Stimulated activated CD4-positive, alpha-beta T cell treated with anti-CD3 and anti-CD28 coated beads, TNF-alpha, amount 100 ng/mL, for 1 hour (primary cell): ENCODE data around the gene NDUFAF7.
"Not testable (repeated sequence)": the region's sequence is repeated elsewhere in the genome, so short reads cannot be mapped to it uniquely, and the experiment has no call there.

Experiments used
- DNase-seq, 3 donors: peaks; one replicate each; pipeline ENCODE4 v3.0.0-alpha.2; 2020; ENCODE audit warnings: low read depth in 3 of 3, low spot score in 1 of 3

NDUFAF7 gene

DNA sequence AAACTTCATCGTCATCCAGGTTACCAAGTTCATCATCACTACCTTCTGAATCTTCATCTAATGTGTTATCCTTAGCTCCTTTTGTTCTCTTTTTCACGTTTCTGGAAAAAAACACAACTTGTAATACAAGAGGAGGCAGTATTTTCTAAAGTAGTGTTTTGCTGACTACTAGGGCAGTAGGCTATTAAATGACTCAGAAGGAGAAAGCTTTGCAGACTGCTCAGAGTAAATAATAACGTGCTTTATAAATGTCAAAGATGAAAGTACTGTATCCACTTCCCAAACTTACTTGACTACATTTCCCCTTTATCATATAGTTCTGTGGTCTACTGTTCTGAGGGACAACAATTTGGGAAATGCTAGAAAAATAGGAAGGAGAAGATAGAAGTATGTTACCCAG, 19.5 kb upstream of the NDUFAF7 start:
- DNase-seq, result no peak

DNA sequence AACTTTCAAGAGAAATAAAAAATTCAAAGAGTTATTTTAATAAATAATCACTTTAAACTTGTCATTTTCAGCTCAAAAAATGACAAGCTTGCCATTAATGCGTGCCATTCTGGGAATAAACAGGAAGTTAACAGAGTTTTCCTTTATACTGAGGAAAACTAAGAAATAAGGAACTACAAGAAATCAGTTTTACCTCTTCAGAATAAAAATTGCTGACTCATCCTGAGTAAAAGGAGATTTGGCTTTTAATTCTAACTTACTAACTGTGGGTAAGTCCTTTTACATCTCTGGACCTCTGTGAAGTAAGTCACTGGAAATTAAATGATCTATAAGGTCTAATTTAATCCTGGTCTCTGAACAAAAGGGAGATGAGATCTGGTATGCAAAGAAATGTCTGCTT, 16.2 kb upstream of the NDUFAF7 start:
- no peak for DNase-seq

DNA sequence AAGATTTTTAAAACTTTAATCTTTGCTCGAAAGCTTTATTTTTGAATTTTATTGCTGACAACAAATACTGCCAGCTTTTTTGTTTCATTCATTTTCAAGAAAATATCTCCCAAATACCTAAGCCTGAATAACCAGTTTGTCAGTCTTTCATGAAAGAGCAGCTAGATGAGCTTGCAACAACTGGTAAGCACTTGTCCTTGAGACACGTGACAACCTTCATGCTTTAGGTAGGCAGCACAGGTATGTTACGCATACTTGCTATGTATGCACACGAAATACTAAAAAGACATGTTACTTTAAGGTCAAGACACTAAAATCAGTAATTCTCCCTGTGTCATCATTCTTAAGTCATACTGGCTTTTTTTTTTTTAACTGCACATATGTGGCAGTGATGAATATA, 12.4 kb upstream of the NDUFAF7 start:
- DNase-seq, result no peak

DNA sequence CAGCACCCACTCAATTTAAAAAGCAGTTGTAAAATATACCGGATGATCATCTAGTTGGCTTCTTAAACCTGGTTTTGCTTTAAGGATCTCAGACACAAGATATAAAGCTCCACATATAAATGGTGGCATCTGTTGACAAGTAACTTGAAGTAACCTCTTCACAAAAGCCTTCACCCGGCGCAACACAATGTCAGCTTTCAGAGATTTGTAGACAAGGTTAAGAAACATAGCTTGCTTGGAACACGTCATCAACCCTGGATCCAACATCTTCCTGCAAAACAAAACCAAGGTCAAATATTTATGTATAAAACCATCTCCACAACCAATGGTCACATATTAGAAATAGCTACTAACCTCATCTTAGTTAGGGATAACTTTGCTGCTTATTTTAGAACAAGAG, 8.3 kb upstream of the NDUFAF7 start:
- no peak for DNase-seq

DNA sequence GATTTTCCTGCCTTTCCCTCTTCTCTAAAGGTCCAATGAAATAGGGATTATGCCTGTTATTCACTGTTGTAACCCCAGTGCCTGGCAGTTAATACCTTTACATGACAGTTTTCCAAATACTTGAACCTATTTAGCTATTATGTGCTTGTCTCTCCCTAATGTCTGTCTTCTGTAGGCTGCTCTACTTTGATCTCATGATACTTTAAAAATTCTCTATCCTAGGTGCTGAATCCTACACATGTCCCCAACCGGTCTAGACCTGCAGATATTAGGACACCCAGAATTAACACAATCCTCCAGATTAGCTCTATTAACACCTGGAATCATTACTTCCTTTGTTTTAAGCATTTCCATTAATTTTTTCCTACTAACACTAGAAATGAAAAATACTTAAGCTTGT, 7.4 kb upstream of the NDUFAF7 start:
- no peak for DNase-seq

DNA sequence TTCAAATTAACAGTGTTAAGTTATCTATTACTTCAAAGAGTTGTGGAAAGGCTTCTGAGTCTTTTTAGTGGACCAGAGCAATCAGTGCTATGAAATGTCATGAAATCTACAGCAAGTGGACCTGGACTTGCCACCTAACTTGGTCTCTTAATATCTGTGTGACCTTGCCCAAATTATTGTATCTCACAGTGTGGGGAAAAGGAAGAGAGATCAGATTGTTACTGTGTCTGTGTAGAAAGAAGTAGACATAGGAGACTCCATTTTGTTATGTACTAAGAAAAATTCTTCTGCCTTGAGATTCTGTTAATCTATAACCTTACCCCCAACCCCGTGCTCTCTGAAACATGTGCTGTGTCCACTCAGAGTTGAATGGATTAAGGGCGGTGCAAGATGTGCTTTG, 6.3 kb upstream of the NDUFAF7 start:
- not testable (repeated sequence) for DNase-seq

DNA sequence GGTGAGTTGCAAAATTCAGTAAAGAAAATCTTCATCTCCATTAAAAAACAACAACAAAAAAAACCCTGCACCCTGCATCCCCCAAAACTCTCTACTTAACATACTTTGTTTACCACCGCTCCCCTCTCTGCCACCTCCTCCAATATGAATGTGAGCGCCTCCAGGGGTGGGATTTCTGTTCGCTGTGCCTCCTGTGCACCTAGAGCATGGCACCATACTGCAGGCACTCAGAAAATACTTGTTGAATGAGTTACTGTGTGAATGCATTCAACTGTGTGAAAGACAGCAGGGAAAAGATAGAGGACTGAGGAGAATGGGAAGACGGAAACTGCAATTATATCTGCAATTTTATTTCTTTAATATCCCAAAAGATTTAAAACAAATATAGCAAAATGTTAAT, 4.6 kb upstream of the NDUFAF7 start:
- no peak for DNase-seq

DNA sequence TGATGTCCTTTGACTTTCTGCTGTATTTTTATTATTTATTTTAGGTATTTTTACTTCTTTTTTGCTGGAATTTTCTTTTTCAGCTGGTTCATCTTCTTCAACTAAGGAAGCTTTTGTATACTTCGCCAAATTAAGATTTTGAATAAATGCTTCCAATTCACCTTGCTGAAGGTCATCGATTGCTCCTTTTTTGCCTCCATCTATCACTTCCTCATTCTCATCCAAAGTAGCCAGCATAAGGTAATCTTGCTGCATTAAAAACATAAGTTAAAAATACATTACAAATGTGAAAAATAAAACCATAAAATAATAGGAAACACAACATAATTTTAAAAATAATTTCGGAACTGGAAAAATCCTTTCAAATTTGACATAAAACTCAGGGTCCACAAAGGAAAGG, 2.7 kb upstream of the NDUFAF7 start:
- DNase-seq, result no peak

DNA sequence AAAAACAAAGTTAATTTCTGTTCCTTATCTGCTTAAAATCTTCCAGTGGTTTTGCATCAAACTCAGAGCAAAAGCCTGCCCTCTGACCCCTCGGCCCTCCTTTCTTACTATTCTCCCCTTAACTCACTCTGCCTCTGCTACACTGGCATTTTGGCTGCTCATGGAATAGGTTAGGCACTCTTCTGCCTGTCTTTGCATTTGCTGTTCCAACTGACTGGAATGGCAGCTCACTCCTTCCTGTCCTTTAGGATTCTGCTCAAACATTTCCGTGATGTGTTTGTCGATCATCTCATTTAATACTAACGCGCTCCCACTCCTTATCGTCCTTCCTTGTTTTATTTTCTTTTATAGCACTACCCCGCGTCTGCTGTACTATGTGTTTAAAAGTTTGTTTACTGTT, 877 bp upstream of the NDUFAF7 start:
- no peak for DNase-seq

DNA sequence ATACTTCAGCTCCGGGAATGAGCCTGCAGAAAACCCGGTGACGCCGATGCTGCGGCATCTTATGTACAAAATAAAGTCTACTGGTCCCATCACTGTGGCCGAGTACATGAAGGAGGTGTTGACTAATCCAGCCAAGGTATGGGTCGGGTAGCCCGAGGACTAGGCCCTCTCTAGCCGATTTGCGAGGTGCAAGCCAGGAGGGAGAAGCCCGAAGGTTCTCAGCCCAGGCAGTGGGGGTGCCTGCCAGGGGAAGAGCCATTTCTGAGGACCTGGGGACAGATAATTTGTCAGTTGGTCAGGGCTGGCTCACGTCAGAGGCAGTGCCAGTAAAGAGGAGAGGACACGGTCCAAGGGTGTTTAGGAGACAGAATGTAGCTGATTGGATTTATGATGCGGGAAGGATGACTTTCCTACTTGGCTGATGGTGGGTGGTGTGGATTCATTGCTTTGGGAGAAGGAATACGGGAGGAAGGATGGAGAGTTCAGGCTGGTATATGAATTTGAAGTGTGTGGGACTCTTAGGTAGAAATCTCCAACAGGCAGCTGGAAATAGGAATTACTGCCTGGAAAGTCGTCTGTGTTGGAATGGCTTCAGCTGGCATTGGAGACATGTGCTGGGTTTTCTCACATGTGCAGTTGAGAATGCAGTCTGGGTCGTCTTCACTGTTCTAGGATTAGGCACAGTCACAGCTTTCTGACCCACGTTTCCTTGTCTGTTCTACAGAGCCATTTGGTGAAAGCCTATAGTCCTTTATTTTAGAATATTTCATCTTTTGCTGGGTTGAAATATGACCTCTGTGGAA, 874 bp downstream of the NDUFAF7 start:
- DNase-seq, result no peak

DNA sequence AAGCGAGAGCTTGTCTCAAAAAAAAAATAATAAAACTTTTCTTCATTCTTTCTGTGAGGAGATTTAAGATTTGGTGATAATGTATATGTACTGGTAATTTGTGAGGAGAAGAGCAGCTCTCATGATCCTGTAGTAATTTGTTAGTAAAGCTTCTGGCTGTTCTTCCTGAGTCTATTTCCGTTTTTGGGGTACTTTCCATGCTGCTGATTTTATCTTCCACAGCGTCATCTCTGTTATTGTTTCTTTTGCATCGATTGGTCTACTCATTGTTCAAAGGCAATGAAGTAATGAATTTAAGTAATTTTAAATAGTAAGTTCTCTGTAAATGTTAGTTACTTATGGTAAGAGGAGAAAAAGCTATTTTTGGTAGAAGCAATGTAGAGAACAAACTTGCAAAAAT, 12.0 kb downstream of the NDUFAF7 start:
- DNase-seq, result no peak

DNA sequence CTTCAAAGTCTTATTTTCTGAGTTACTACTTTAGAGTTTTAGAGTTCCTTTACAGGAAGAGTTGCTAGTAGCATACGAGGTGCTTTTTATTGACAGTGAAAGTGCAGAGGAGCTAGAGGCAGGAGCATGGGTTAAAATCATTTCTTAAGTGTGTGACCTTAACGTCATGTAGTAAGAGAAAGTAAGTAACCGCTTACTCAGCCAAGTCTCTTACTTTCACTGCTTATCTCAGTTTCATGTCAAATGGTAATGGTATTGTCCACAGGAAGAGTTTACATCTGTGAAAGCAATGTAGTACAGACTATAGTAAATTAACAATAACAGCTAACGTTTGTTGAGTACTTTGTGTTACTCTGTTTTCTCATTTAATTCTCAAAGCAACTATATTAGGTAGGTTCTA, 12.6 kb downstream of the NDUFAF7 start:
- DNase-seq, result no peak

DNA sequence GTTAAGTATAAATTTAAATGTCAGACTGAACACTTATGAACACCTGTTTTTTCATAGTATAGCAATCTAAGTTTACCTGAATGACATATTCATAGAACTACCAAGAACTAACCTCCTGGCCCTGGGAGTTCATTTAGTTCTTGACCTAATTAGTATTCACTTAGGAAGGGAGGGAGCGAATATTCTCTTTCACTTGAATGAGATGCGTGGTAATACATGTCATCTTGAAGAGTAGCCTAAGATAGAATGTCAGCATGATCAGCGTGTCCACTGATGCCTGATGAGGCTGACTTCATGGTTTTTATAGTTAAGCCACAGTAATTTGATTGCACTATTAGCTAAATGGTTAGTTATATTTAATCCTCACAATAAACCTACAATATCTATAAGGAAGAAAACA, 13.3 kb downstream of the NDUFAF7 start:
- DNase-seq, result no peak

DNA sequence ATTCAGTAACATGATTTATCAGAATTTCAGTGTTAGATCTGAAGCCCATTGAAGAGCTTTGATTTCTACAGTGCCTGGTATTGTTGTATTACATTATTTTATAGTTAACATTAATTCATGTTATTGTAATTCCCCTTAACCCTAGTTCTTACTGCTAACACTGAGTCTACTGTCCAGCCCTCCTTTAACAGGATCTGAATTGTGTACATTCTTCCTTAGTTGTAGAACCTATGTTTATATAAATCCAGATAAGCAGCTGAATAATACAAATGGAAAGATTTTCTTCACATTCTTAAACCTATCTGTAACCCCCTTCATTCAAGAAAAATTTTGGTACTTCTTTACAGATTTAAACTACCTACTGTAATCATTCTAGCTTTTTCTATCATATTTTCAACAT, 14.7 kb downstream of the NDUFAF7 start:
- DNase-seq, result no peak

DNA sequence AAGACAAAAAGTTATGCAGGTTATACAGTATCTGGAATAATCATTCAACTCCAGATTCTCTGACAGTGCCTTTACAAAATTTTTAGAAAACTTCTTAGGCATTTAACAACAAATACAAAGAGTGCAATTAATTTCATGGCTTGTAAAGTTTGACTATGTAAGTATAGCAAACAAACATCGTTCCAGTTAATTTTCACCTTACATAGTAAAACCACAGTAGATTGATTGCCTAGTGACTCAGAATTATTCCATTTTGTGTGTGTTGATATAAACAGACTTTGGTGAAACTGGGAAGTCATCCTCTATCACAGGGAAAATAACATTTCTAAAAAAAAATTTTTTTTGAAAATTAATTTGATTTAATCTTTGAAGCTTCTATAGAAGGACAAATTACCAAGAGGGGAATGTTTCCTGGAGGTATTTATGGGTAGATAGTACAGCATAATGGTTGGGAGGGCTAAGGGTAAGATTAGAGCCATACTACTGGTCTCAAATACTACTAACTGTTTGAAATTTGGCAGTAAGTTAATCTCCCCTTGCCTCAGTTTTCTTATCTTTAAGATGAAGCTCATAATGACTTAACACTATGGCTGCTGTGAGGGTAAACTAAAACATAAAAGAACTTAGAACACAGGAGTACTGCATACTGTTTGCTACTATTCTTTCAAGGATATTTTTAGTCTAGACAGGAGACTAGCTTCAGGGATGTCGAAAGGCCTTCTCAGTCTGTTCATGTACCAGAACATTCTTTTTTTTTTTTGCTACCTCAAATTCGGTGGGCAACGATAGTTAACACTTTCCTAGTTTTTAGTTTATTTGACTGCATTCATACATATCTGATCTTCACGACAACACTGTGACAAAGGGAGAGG, 19.6 kb downstream of the NDUFAF7 start:
- DNase-seq, result no peak

DNA sequence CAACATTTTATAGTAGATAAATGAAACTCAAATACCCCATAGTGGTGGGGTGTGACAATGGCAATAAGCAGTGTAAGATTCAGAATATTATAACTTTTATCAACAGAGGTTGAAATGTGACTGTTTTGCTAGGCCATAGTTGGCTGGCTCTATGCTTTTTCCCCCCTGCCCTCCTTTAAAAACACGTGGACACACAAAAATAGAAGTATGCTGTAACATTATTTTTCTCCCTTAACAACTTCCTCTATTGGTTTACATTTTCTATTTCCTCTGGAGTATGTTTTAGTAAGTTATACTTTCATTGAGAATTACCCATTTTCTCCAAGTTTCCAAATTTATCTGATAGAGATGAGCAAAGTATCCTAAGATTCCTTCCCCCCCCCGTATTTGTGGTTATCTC, 31.1 kb downstream of the NDUFAF7 start:
- DNase-seq, result no peak

DNA sequence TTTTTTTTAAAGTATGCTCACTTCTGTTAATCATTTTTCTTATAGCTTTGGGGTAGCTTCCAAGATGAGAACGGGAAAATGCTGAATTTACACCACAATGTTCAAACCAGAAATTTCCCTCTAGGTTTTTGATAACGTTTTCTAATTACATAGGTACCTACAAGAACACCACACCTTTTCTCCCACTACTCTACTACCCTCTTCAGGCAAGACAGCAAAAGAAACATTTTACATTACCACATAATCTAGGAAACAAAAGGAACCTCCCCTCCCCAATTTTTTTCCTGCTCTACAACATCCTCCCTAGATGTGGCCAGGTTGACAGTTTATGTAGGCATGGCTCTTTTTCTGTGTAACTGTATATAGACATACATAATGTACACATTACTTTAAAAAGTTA, 32.4 kb downstream of the NDUFAF7 start:
- DNase-seq, result no peak

DNA sequence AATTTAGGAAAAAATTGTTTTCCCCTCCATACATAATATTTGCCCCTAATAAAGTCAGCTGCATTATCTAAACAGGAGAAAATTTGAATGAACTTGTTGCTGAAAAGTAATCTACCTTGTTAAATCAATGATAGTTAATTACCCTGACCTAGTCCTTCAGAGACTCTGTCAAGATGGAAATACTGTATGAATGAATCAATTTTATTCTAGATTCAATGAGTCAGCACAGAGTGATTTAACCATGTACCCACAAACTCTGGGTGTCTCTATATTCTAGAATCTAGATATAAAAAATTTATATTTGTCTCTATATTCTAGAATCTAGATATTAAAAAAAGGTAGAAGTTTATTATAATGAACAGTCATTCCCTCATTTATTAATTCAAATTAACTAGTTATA, 36.2 kb downstream of the NDUFAF7 start:
- DNase-seq, result no peak

DNA sequence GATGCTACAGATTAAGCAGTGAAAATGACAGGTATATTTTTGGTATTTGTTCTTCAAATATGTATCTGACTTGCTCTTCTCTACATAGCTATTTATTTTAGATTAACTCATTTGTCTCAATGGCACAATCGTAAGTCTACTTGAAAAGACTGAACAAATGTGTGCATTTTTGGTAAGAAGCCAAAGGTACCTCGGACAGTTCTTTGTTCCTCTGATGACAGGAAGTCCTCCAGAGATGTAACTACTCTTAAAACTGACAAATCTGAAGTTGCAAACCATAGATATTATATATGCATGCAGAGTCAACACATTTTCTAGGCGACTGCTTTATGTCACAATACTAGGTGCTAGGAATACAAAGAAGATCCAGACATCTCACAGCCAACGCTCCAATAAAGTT, 36.7 kb downstream of the NDUFAF7 start:
- DNase-seq, result no peak

DNA sequence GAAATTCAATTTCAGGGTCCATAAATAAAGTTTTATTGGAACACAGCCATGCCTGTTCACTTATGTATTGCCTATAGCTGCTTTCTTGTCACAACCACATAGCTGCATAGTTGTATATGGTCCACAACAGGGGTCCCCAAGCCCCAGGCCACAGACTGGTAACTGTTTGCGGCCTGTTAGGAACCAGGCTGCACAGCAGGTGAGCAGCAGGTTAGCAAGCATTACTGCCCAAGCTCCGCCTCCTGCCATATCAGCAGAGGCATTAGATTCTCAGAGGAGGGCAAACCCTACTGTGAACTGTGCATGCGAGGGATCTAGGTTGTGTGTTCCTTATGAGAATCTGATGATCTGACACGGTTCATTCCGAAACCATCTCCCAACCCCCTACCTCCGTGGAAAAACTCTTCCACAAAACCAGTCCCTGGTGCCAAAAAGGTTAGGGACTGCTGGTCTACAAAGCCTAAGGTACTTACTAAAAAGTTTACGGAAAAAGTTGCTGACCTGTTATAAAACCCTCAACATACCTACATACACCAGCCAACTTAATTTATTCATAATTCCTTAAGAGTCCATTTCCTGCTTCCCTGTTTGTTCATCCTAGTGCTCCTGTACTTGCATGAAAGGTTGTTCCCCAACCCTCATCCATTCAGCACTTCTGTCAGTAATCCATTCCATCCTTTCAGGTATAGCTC, 40.1 kb downstream of the NDUFAF7 start:
- no peak for DNase-seq

DNA sequence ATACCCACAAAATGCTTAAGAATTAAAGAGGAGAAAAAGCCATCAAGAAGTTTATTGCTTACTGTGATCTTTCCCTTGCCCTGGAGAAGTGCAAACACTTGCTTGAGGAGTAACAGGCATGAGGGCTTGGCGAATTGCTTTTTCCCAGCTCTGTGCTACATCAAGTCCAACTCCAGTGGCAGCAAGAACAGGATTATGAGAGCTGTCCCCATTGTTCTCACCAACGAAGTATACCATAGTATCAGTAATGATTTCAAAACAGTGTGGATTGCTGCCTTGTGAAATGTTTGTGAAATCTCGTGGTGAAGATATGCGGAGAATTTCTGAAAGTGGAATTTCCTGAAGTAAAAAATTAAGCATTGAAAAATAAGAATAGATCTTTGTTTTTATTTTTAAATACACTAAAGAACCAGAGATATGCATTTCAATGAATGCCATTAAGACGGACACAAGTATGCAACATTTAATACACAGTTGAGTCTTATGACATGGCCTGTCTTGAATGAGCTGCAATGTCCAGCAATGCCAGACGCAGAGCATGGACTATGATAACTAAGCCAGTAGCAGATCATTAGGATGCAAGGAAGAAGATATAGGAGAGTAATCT, 43.0 kb downstream of the NDUFAF7 start:
- DNase-seq, result no peak

DNA sequence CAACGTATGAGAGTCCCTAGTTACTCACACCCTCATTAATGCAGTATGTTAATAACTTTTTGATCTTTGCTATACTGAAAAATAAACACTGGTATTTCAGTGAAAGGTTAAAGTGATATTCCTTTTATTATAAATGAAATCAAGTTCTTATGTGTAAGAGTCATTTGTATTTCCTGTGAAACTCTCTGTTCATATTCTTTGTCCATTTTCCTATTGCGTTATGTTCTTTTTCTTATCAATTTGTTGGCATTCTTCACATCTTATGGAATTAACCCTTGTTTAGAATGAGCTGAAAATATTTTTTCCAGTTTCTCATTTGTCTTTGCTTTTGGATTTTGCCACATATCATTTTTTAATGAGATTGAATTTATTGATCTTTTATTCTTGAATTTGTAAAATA, 44.8 kb downstream of the NDUFAF7 start:
- DNase-seq, result no peak
